Stimulated activated CD4-positive, alpha-beta T cell treated with anti-CD3 and anti-CD28 coated beads, Interleukin-12 subunit alpha, Interleukin-12 subunit beta, amount 100 ng/mL, for 4 hours (primary cell): ENCODE measurements around the gene SH3BP5L.
"Not testable (repeated sequence)": the region's sequence is repeated elsewhere in the genome, so short reads cannot be mapped to it uniquely, and the experiment has no call there.

ENCODE experiments used
- DNase-seq: peaks from one replicate; pipeline ENCODE4 v3.0.0-alpha.2; 2020

Gene SH3BP5L

DNA sequence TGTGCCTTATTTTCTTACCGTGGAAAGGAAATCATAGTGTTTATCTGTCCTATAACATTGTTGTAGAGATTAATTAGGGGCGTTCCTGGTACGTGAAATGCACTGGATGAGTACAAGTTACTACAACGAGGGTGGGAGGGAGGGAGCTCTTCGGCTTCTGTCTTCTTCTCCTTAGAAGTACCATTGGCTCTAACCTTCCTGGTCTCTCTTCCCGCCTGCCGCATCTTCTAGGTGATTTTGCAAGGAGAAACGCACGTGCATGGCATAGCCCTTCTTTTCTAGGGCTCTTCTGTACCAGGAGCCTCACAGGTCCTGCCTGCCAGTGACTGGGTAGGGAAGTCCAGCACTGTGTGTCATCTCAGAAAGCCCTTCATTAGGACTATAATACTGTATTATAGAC is 16.8 kb downstream of the SH3BP5L start:
- no peak for DNase-seq

- DNase-seq: peak; percentile 56
Measured at GRCh38 chr1:248807067-248807737, 18.5 kb downstream of the SH3BP5L start.

DNA sequence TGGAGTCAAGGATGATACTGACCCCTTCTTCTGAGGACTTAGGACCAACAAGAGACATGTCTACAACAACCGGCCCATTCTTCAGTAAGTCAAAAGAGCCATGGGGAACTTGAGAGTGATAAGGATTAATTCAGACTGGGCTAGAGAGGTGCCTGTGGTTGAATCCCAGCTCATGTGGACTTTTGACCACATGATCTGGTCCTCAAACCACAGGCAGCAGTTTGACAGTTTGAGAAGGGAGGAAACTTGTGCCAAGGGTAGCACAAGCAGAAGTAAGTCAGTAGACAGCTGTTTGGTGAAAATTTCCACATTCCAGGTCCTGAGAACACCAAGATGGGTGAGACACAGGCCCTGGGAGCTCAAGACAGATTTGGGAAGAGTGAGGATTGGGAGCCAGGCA is 19.8 kb downstream of the SH3BP5L start:
- no peak for DNase-seq

- no peak for DNase-seq
Measured at GRCh38 chr1:248804771-248805681, 20.7 kb downstream of the SH3BP5L start.

DNA sequence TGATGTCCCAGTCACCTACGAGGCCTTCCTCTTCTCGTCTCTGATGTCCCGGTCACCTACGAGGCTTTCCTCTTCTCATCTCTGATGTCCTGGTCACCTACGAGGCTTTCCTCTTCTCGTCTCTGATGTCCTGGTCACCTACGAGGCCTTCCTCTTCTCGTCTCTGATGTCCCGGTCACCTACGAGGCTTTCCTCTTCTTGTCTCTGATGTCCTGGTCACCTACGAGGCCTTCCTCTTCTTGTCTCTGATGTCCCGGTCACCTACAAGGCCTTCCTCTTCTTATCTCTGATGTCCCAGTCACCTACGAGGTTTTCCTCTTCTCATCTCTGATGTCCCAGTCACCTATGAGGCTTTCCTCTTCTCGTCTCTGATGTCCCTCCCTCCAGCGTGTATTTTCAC is 22.2 kb downstream of the SH3BP5L start:
- DNase-seq: not testable (repeated sequence)

GRCh38 chr1:248802454-248802853 is 23.3 kb downstream of the SH3BP5L start:
- no peak for DNase-seq

DNA sequence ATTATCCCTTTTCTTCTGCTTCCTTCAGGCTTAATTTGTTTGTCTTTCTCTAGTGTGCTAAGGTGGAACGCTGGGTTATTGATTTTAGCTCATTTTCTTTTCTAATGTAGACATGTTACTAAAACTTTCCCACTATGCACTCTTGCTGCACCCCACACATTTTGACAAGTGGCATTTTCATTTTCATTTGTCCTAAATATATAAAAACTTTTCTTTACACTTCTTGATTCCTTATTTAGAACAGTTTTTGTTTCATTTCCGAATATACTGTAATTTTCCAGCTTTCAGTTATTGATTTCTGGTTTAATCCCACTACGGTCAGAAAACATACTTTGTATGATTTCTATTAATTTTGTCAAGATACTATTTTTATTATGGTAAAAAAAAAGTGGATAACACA is 25.3 kb downstream of the SH3BP5L start:
- no peak for DNase-seq

GRCh38 chr1:248798791-248799190 is 26.9 kb downstream of the SH3BP5L start:
- DNase-seq: no peak

DNA sequence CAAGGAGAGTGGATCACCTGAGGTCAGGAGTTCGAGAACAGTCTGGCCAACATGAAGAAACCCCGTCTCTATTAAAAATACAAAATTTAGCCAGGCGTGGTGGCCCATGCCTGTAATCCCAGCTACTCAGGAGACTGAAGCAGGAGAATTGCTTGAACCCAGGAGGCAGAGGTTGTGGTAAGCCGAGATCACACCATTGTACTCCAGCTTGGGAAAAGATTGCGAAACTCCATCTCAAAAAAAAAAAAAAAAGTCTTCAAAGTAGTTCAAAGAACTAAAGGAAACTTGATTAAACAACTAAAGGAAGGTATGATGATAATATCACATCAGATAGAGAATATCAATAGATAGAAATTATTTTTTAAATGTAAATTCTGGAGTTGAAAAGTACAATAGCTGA is 31.1 kb downstream of the SH3BP5L start:
- not testable (repeated sequence) for DNase-seq

- DNase-seq: no peak
Measured at GRCh38 chr1:248793592-248793991, 32.1 kb downstream of the SH3BP5L start.

- DNase-seq: no peak
Measured at GRCh38 chr1:248792342-248792741, 33.4 kb downstream of the SH3BP5L start.

GRCh38 chr1:248791010-248791409 is 34.7 kb downstream of the SH3BP5L start:
- DNase-seq: no peak

DNA sequence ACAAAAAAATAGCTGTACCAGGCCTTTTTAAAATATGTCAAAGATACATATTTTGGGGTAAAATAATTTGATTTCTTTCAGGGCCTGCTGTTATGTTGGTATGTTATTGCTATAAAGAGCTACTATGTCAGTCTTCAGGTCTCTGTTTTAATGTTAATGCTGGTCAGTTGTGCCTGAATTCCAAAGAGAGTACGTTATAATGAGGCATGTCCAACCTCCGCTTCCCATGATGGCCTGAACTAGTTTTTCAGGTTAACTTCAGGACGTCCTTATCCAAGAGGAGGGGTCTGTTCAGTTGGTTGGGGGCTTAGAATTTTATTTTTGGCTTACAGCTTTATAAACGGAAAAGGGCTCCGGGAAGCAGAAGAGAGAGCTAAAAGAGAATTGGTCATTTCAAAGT is 35.3 kb downstream of the SH3BP5L start:
- no peak for DNase-seq

DNA sequence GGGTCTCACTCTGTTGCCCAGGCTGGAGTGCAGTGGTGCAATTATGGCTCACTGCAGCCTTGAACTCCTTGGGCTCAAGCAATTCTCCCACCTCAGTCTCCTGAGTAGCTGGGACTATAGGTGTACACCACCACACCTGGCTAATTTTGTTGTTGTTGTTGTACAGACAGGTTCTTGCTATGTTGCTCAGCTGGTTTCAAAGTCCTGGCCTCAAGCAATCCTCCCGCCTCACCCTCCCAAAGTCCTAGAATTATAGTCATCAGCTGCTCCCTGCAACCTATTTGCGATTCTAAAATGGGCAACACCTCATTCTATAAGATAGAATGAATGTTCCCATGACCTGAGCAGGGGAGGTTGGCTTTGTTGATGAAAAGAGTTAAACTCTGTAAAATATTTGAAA is 36.4 kb downstream of the SH3BP5L start:
- DNase-seq: not testable (repeated sequence)

DNA sequence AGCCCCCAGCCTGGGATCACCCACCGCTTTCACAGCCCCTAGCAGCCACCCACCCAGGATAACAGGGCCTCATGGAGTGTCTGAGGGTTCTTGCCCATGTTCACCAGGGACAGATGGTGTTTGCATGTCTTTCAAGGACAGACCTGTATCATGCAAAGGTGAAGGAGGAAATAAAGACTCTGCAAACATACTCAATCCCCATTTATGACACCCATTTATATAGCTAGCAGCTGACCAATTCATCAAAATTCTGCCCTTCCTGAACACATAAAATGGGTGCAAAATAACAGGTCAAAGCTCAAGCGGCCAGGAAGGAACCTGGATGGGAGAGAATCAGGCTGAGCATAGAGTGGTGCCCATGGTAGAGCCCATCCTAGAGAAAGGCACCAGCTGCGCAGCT is 37.4 kb downstream of the SH3BP5L start:
- no peak for DNase-seq

- no peak for DNase-seq
Measured at GRCh38 chr1:248787430-248787829, 38.3 kb downstream of the SH3BP5L start.

DNA sequence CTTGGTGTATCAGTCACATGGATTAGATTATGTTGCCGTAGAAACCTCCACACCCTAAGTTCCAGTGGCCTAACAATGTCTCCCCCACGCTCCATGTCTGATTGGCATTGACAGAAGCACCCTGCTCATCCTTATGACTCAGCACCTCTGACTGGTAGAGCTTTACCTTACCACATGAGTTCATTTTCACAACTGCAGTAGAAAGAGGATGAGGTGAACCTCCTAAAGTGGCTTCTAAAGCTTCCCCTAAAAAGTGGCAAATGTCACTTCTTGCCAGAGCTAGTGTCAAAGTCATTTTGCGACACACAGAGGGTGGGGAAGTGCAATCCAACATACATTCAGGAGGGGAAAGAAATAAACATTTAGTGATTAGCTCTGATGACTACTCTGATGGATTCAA is 39.6 kb downstream of the SH3BP5L start:
- DNase-seq: no peak

GRCh38 chr1:248783367-248783766 is 42.3 kb downstream of the SH3BP5L start:
- DNase-seq: no peak

DNA sequence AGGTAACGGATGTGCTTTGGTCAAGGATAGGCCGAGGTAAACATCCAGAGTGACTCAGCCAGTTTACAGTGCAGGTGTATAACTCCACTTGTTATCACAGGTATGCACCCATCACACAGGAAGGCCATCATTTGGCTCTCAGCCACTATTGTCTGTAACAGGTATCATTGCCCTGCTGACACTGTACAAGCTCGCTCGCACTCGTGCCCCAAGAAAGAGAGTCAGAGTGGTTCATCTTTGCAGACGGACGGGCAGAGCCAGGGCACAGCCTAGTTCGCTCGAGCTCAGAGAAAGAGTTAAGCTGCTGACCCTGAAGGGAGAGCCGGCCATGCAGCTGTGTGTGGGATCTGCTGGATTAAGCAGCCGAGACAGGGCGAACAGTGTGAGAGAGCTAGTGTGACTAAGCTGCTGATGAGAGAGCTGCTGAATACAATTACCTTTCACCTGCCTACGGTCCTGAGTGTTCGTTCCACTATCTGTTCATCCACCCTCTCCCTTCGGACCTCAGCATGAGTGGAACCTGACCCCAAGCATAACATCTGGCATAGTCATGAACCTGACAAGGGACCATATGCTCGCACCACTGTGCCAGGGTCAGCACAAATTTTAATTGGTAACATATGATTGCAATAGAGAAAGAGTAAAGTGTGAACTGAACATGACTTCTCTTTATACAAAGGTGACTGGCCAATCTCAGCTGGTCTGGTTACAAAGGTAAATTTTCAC is 43.1 kb downstream of the SH3BP5L start:
- DNase-seq: no peak

DNA sequence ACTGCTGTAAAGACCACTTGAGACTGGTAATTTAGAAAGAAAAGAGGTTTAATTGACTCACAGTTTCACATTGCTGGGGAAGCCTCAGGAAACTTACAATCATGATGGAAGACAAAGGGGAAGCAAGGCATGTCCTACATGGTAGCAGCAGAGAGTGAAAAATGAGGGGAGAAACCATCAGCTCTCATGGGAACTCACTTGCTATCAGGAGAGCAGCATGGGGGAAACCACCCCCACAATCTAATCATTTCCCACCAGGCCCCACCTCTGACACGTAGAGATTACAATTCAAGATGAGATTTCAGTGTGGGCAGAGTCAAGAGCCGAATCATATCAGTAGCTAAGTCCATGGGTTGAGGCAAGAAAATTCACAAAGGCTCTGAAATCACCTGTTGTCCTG is 46.4 kb downstream of the SH3BP5L start:
- no peak for DNase-seq

DNA sequence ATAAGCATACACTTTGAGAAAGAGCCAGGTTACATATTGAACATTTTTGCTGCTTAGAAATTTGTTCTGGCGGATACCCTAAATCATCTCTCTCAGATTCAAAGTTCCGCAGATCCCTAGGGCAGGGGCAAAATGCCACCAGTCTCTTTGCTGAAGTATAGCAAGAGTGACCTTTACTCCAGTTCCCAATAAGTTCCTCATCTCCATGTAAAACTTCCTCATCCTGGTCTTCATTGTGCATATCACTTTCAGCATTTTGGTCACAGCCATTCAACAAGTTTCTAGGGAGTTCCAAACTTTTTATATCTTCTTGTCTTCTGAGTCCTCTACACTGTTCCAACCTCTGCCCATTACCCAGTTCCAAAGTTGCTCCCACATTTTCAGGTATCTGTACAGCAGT is 46.8 kb downstream of the SH3BP5L start:
- DNase-seq: no peak

DNA sequence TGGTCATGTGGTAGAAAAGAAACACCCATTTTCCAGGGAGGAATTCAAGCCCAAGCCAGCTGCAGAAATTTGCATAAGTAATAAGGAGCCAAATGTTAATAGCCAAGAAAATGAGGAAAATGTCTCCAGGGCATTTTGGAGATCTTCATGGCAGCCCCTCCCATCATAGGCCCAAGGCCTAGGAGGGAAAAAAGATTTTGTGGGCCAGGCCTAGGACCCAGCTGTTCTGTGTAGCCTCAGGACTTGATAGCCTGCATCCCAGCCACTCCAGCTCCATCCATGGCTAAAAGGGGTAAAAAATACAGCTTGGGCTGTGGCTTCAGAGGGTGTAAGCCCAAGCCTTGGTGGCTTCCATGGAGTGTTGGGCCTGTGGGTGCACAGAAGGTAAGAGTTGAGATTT is 48.7 kb downstream of the SH3BP5L start:
- DNase-seq: no peak

GRCh38 chr1:248775441-248775840 is 50.3 kb downstream of the SH3BP5L start:
- DNase-seq: no peak
